ENCODE measurements around the gene PEAK1. TPM values are rescaled to one million over a fixed set of nuclear protein-coding genes. Genes with fewer than 3 reads are reported as not detected.

Gene PEAK1
- total RNA-seq, 6 donors from 2014 or later, result 82.8 to 142 (median 90.1) TPM

- H3K27me3 ChIP-seq, result no peaks in the 10 kb centered on the region
- TF ChIP-seq EP300 (IDR thresholded peaks at IDR 0.05), result no peak
- no peak for TF ChIP-seq POLR2AphosphoS5 (IDR thresholded peaks at IDR 0.05)
- no peak for TF ChIP-seq POLR2A (IDR thresholded peaks at IDR 0.05)
- TF ChIP-seq CTCF (IDR thresholded peaks at IDR 0.05), result no peak
- WGBS, 2 donors, result 69 to 88% methylated on average over 1 of the region's 1 CpG
- no peaks in the 10 kb centered on the region for H3K9me3 ChIP-seq
- ATAC-seq (ENCODE audit: low FRiP score in 2 of 2) (no peak), DNase-seq (no peak)
- no peak overlapping the region for H3K27ac ChIP-seq
- H3K4me3 ChIP-seq, result no peak overlapping the region
- no peaks in the 10 kb centered on the region for H3K36me3 ChIP-seq
- H3K4me1 ChIP-seq, result peaks cover 14 to 22% (median 17%) of the 10 kb centered on the region in 4 donors
Observed at GRCh38 chr15:77426377-77426776, 6.5 kb upstream of the PEAK1 start.

- Histone ChIP-seq H3K4me3 (no peak overlapping the region), H3K27ac (no peak overlapping the region), H3K36me3 (no peaks in the 10 kb centered on the region), H3K9me3 (no peaks in the 10 kb centered on the region), H3K4me1 (peaks cover 16 to 19% (median 17%) of the 10 kb centered on the region in 4 donors), H3K27me3 (no peaks in the 10 kb centered on the region)
- ATAC-seq (ENCODE audit: low FRiP score in 2 of 2) (no peak), DNase-seq (no peak)
- WGBS, 2 donors, result 86 to 92% methylated on average over 3 of the region's 3 CpGs
- TF ChIP-seq POLR2A (IDR thresholded peaks at IDR 0.05) (no peak), POLR2AphosphoS5 (IDR thresholded peaks at IDR 0.05) (no peak), EP300 (IDR thresholded peaks at IDR 0.05) (no peak), CTCF (IDR thresholded peaks at IDR 0.05) (no peak)
Observed at GRCh38 chr15:77425104-77425503, 5.2 kb upstream of the PEAK1 start.

GRCh38 chr15:77421370-77421700 lies 1.4 kb upstream of the PEAK1 start:
- H3K27ac ChIP-seq, result peak overlapping the region; percentile 82 to 97 (median 95)
- H3K9me3 ChIP-seq, result no peaks in the 10 kb centered on the region
- DNase-seq, result peak in 1 of 2 donors; percentile 31

GRCh38 chr15:77420610-77421369 lies 886 bp upstream of the PEAK1 start, which contains the start of gene HMG20A:
Gene HMG20A (plus strand): TSS chr15:77420888. CDS start chr15:77458408, 37,520 bp downstream.
- Histone ChIP-seq H3K4me3 (peak within 1 kb of the TSS; percentile 71 to 91 (median 82)), H3K9me3 (no peaks in the 10 kb centered on the region), H3K4me1 (peaks cover 37 to 39% (median 37%) of the 10 kb centered on the region in 4 donors), H3K36me3 (no peaks in the 10 kb centered on the region), H3K27ac (peak within 1 kb of the TSS; percentile 94 to 97 (median 96)), H3K27me3 (no peaks in the 10 kb centered on the region)
- TF ChIP-seq EP300 (IDR thresholded peaks at IDR 0.05) (no peak), POLR2A (IDR thresholded peaks at IDR 0.05) (peak in 3 of 4 donors; percentile 21 to 52 (median 51)), CTCF (IDR thresholded peaks at IDR 0.05) (no peak), POLR2AphosphoS5 (IDR thresholded peaks at IDR 0.05) (peak; percentile 48 to 52)
- 1 to 2% methylated on average over 25 of the region's 25 CpGs for WGBS, 2 donors
- ATAC-seq (ENCODE audit: low FRiP score in 2 of 2) (peak; percentile 74 to 83), DNase-seq (peak; percentile 27 to 36)

More at GRCh38 chr15:77421370-77421700, 1.4 kb upstream of the PEAK1 start:
- no peak for ATAC-seq (ENCODE audit: low FRiP score in 2 of 2)
- Histone ChIP-seq H3K36me3 (no peaks in the 10 kb centered on the region), H3K27me3 (no peaks in the 10 kb centered on the region), H3K4me3 (peak overlapping the region; percentile 71 to 91 (median 82)), H3K4me1 (peaks cover 32 to 36% (median 33%) of the 10 kb centered on the region in 4 donors)
- WGBS, 2 donors, result 0 to 2% methylated on average over 3 of the region's 3 CpGs
- TF ChIP-seq POLR2AphosphoS5 (IDR thresholded peaks at IDR 0.05), result no peak

GRCh38 chr15:77418966-77419835 lies 703 bp downstream of the PEAK1 start:
- H3K36me3 ChIP-seq, result no peaks in the 10 kb centered on the region
- peak overlapping the region; percentile 92 to 97 (median 95) for H3K27ac ChIP-seq
- DNase-seq (peak in 1 of 2 donors; percentile 30), ATAC-seq (ENCODE audit: low FRiP score in 2 of 2) (peak in 1 of 2 donors; percentile 1)
- H3K27me3 ChIP-seq, result no peaks in the 10 kb centered on the region
- no peaks in the 10 kb centered on the region for H3K9me3 ChIP-seq
- H3K4me3 ChIP-seq, result peak overlapping the region; percentile 56 to 91 (median 82)
- peaks cover 43 to 54% (median 47%) of the 10 kb centered on the region in 4 donors for H3K4me1 ChIP-seq
- TF ChIP-seq EP300 (IDR thresholded peaks at IDR 0.05) (no peak), CTCF (IDR thresholded peaks at IDR 0.05) (peak in 3 of 6 experiments; percentile 24 to 49 (median 32)), POLR2A (IDR thresholded peaks at IDR 0.05) (no peak), POLR2AphosphoS5 (IDR thresholded peaks at IDR 0.05) (no peak)
- WGBS, 2 donors, result 1 to 2% methylated on average over 38 to 42 of the region's 72 CpGs
